Measurements from ENCODE around the gene IFT52.
"Not testable (repeated sequence)": the region's sequence is repeated elsewhere in the genome, so short reads cannot be mapped to it uniquely, and the experiment has no call there.

Gene IFT52

DNA sequence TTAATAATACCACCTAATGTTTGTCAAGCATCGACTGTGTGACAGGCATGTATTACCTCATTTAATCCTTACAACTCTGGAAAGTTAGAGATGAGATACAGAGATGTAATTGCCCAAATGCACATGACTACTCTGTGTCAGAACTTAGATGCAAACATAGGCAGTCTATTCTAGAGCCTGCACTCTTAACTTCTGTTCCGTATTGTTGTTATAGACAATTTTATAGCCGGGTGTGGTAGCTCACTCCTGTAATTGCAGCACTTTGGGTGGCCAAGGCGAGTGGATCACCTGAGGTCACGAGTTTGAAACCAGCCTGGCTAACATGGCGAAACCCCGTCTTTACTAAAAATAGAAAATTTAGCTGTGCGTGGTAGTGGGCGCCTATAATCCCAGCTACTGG lies 15.0 kb downstream of the IFT52 start:
- H4K91ac ChIP-seq (ENCODE audit: low read depth, low read length, poor library complexity) = no peak overlapping the region
- H2BK120ac ChIP-seq (ENCODE audit: low read depth, low read length) = no peak overlapping the region
- no peak overlapping the region for H3K18ac ChIP-seq (ENCODE audit: low read length)
- peaks cover 8 to 55% of the 10 kb centered on the region in 2 donors for H3K36me3 ChIP-seq (replicated peaks in 1 of 2; ENCODE audit: control insufficient read depth in 2 of 2, insufficient read depth in 2 of 2, low read length in 2 of 2)
- H3K14ac ChIP-seq (ENCODE audit: low read length) = no peak overlapping the region
- no peaks in the 10 kb centered on the region for H3K79me1 ChIP-seq (ENCODE audit: low read depth, low read length)
- H3K4me1 ChIP-seq (ENCODE audit: control insufficient read depth in 2 of 2, insufficient read depth in 1 of 2, low read depth in 1 of 2, low read length in 2 of 2) = no peaks in the 10 kb centered on the region
- no peaks in the 10 kb centered on the region for H3K9me3 ChIP-seq (replicated peaks in 1 of 2; ENCODE audit: control insufficient read depth in 2 of 2, insufficient read depth in 1 of 2, low read depth in 1 of 2, low read length in 2 of 2)
- no peak overlapping the region for H3K9ac ChIP-seq (ENCODE audit: low read depth, low read length, poor library complexity)
- H2BK15ac ChIP-seq (ENCODE audit: low read length) = no peak overlapping the region
- no peak overlapping the region for H2AK5ac ChIP-seq (ENCODE audit: low read depth, low read length)
- no CpG with 5 or more reads among the region's 9 CpGs for WGBS, 2 donors (ENCODE audit: extremely low coverage in 2 of 2, insufficient read length in 2 of 2, insufficient replicate concordance in 1 of 2)
- no peak overlapping the region for H2AFZ ChIP-seq (ENCODE audit: low read length)
- no peak overlapping the region for H4K8ac ChIP-seq (ENCODE audit: low read depth, low read length)
- no peak overlapping the region for H3K4me2 ChIP-seq (ENCODE audit: insufficient read depth, low read length, poor library complexity, severe bottlenecking)
- no peak overlapping the region for H3K23ac ChIP-seq (ENCODE audit: low read depth, low read length, poor library complexity)
- no peak overlapping the region for H2BK12ac ChIP-seq (ENCODE audit: low read length)
- no peak overlapping the region for H3K4ac ChIP-seq (ENCODE audit: low read length)
- H3K27ac ChIP-seq (replicated peaks; ENCODE audit: low read length) = no peak overlapping the region
- H3K4me3 ChIP-seq (ENCODE audit: low read length in 2 of 2) = no peak overlapping the region
- no peaks in the 10 kb centered on the region for H3K27me3 ChIP-seq (ENCODE audit: control insufficient read depth in 3 of 3, insufficient read depth in 3 of 3, low read depth in 1 of 3, low read length in 3 of 3)
- H2BK5ac ChIP-seq (ENCODE audit: low read length) = no peak overlapping the region
- no peak for DNase-seq (ENCODE audit: low spot score)

DNA sequence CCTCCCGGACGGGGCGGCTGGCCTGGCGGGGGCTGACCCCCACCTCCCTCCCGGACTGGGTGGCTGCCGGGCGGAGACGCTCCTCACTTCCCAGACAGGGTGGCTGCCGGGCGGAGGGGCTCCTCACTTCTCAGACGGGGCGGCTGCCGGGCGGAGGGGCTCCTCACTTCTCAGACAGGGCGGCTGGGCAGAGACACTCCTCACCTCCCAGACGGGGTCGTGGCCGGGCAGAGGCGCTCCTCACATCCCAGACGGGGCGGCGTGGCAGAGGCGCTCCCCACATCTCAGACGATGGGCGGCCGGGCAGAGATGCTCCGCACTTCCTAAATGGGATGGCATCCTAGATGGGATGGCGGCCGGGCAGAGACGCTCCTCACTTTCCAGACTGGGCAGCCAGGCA lies 16.5 kb downstream of the IFT52 start:
- not testable (repeated sequence) for H2BK12ac ChIP-seq (ENCODE audit: low read length); H3K4me2 ChIP-seq (ENCODE audit: insufficient read depth, low read length, poor library complexity, severe bottlenecking); H3K27ac ChIP-seq (replicated peaks; ENCODE audit: low read length); H4K91ac ChIP-seq (ENCODE audit: low read depth, low read length, poor library complexity); H2AK5ac ChIP-seq (ENCODE audit: low read depth, low read length); H2BK120ac ChIP-seq (ENCODE audit: low read depth, low read length); H3K4me3 ChIP-seq (ENCODE audit: low read length in 2 of 2); H3K4ac ChIP-seq (ENCODE audit: low read length); H3K9me3 ChIP-seq (replicated peaks in 1 of 2; ENCODE audit: control insufficient read depth in 2 of 2, insufficient read depth in 1 of 2, low read depth in 1 of 2, low read length in 2 of 2); H2BK15ac ChIP-seq (ENCODE audit: low read length); DNase-seq (ENCODE audit: low spot score); H2AFZ ChIP-seq (ENCODE audit: low read length); H3K27me3 ChIP-seq (ENCODE audit: control insufficient read depth in 3 of 3, insufficient read depth in 3 of 3, low read depth in 1 of 3, low read length in 3 of 3); H3K4me1 ChIP-seq (ENCODE audit: control insufficient read depth in 2 of 2, insufficient read depth in 1 of 2, low read depth in 1 of 2, low read length in 2 of 2); H3K9ac ChIP-seq (ENCODE audit: low read depth, low read length, poor library complexity); H3K18ac ChIP-seq (ENCODE audit: low read length); H3K14ac ChIP-seq (ENCODE audit: low read length); H4K8ac ChIP-seq (ENCODE audit: low read depth, low read length); H3K79me1 ChIP-seq (ENCODE audit: low read depth, low read length); H2BK5ac ChIP-seq (ENCODE audit: low read length); H3K23ac ChIP-seq (ENCODE audit: low read depth, low read length, poor library complexity)
- H3K36me3 ChIP-seq (replicated peaks in 1 of 2; ENCODE audit: control insufficient read depth in 2 of 2, insufficient read depth in 2 of 2, low read length in 2 of 2) = peaks cover 8 to 49% of the 10 kb centered on the region in 2 donors
- no CpG with 5 or more reads among the region's 30 CpGs for WGBS, 2 donors (ENCODE audit: extremely low coverage in 2 of 2, insufficient read length in 2 of 2, insufficient replicate concordance in 1 of 2)

DNA sequence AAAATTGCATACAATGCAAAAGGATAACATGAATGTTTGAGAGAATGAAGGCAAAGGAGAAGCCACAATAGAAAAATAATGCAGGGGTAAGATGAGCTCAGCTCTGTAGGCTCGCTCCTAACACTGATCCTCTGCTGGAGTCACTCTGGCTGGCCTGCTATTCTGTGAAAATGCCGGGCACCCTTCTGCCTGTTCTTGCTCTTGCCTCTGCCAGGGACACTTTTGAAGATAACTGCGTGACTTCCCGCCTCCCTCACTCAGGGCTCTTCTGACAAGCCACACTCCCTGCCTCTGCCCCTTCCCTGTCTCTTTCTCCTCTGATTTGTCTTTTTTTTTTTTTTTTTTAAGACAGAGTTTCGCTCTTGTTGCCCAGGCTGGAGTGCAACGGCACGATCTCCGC lies 40.9 kb downstream of the IFT52 start:
- H3K9me3 ChIP-seq (replicated peaks in 1 of 2; ENCODE audit: control insufficient read depth in 2 of 2, insufficient read depth in 1 of 2, low read depth in 1 of 2, low read length in 2 of 2) = no peaks in the 10 kb centered on the region
- no peak overlapping the region for H3K27ac ChIP-seq (replicated peaks; ENCODE audit: low read length)
- H3K36me3 ChIP-seq (replicated peaks in 1 of 2; ENCODE audit: control insufficient read depth in 2 of 2, insufficient read depth in 2 of 2, low read length in 2 of 2) = peaks cover 11 to 66% of the 10 kb centered on the region in 2 donors
- H3K9ac ChIP-seq (ENCODE audit: low read depth, low read length, poor library complexity) = no peak overlapping the region
- no peak overlapping the region for H2BK5ac ChIP-seq (ENCODE audit: low read length)
- no peaks in the 10 kb centered on the region for H3K4me1 ChIP-seq (ENCODE audit: control insufficient read depth in 2 of 2, insufficient read depth in 1 of 2, low read depth in 1 of 2, low read length in 2 of 2)
- H3K4me3 ChIP-seq (ENCODE audit: low read length in 2 of 2) = no peak overlapping the region
- no peak overlapping the region for H4K91ac ChIP-seq (ENCODE audit: low read depth, low read length, poor library complexity)
- H2BK120ac ChIP-seq (ENCODE audit: low read depth, low read length) = no peak overlapping the region
- H3K4me2 ChIP-seq (ENCODE audit: insufficient read depth, low read length, poor library complexity, severe bottlenecking) = no peak overlapping the region
- no peak overlapping the region for H2AFZ ChIP-seq (ENCODE audit: low read length)
- H2BK15ac ChIP-seq (ENCODE audit: low read length) = no peak overlapping the region
- no peak for DNase-seq (ENCODE audit: low spot score)
- no peak overlapping the region for H3K18ac ChIP-seq (ENCODE audit: low read length)
- H2BK12ac ChIP-seq (ENCODE audit: low read length) = no peak overlapping the region
- H2AK5ac ChIP-seq (ENCODE audit: low read depth, low read length) = no peak overlapping the region
- H3K23ac ChIP-seq (ENCODE audit: low read depth, low read length, poor library complexity) = no peak overlapping the region
- H3K14ac ChIP-seq (ENCODE audit: low read length) = peak overlapping the region; percentile 17
- no CpG with 5 or more reads among the region's 8 CpGs for WGBS, 2 donors (ENCODE audit: extremely low coverage in 2 of 2, insufficient read length in 2 of 2, insufficient replicate concordance in 1 of 2)
- no peak overlapping the region for H4K8ac ChIP-seq (ENCODE audit: low read depth, low read length)
- H3K4ac ChIP-seq (ENCODE audit: low read length) = no peak overlapping the region
- no peaks in the 10 kb centered on the region for H3K79me1 ChIP-seq (ENCODE audit: low read depth, low read length)
- no peaks in the 10 kb centered on the region for H3K27me3 ChIP-seq (ENCODE audit: control insufficient read depth in 3 of 3, insufficient read depth in 3 of 3, low read depth in 1 of 3, low read length in 3 of 3)

- Histone ChIP-seq H4K91ac (ENCODE audit: low read depth, low read length, poor library complexity) (no peak overlapping the region), H2BK5ac (ENCODE audit: low read length) (no peak overlapping the region), H3K27ac (replicated peaks; ENCODE audit: low read length) (no peak overlapping the region), H4K8ac (ENCODE audit: low read depth, low read length) (no peak overlapping the region), H2BK12ac (ENCODE audit: low read length) (no peak overlapping the region), H3K79me1 (ENCODE audit: low read depth, low read length) (no peaks in the 10 kb centered on the region), H3K9me3 (replicated peaks in 1 of 2; ENCODE audit: control insufficient read depth in 2 of 2, insufficient read depth in 1 of 2, low read depth in 1 of 2, low read length in 2 of 2) (no peaks in the 10 kb centered on the region), H3K36me3 (replicated peaks in 1 of 2; ENCODE audit: control insufficient read depth in 2 of 2, insufficient read depth in 2 of 2, low read length in 2 of 2) (peaks cover 21 to 63% of the 10 kb centered on the region in 2 donors), H3K18ac (ENCODE audit: low read length) (no peak overlapping the region), H3K4me1 (ENCODE audit: control insufficient read depth in 2 of 2, insufficient read depth in 1 of 2, low read depth in 1 of 2, low read length in 2 of 2) (no peaks in the 10 kb centered on the region), H2AK5ac (ENCODE audit: low read depth, low read length) (no peak overlapping the region), H2AFZ (ENCODE audit: low read length) (no peak overlapping the region), H3K14ac (ENCODE audit: low read length) (no peak overlapping the region), H2BK15ac (ENCODE audit: low read length) (no peak overlapping the region), H3K27me3 (ENCODE audit: control insufficient read depth in 3 of 3, insufficient read depth in 3 of 3, low read depth in 1 of 3, low read length in 3 of 3) (no peaks in the 10 kb centered on the region), H3K4me2 (ENCODE audit: insufficient read depth, low read length, poor library complexity, severe bottlenecking) (no peak overlapping the region), H3K23ac (ENCODE audit: low read depth, low read length, poor library complexity) (no peak overlapping the region), H3K4ac (ENCODE audit: low read length) (no peak overlapping the region), H3K4me3 (ENCODE audit: low read length in 2 of 2) (no peak overlapping the region), H2BK120ac (ENCODE audit: low read depth, low read length) (no peak overlapping the region), H3K9ac (ENCODE audit: low read depth, low read length, poor library complexity) (no peak overlapping the region)
- whole genome bisulfite sequencing, 2 donors (ENCODE audit: extremely low coverage in 2 of 2, insufficient read length in 2 of 2, insufficient replicate concordance in 1 of 2) = no CpG with 5 or more reads among the region's 2 CpGs
- DNase-seq (ENCODE audit: low spot score) = no peak
Measured at GRCh38 chr20:43636429-43636828, 45.7 kb downstream of the IFT52 start.

Measured in neuronal stem cell (in vitro differentiated cells).